Hindlimb muscle (tissue), 1 donor: ENCODE data around the gene CLIC1. TPM values are rescaled to one million over a fixed set of nuclear protein-coding genes. Genes with fewer than 3 reads are reported as not detected.
"Not testable (repeated sequence)": the region's sequence is repeated elsewhere in the genome, so short reads cannot be mapped to it uniquely, and the experiment has no call there.

Experiments
- DNase-seq: peaks from one replicate; pipeline ENCODE4 v3.0.0-alpha.2; 2013
- polyA plus RNA-seq: library from polyadenylated mRNA; unstranded; fragments of 120-200 nt; gene quantifications from one replicate; pipeline ENCODE4 v1.2.1, GENCODE V29; 2013; ENCODE audit not compliant: insufficient read length

CLIC1 gene
- polyA plus RNA-seq, 1 donor: 116 TPM

DNA sequence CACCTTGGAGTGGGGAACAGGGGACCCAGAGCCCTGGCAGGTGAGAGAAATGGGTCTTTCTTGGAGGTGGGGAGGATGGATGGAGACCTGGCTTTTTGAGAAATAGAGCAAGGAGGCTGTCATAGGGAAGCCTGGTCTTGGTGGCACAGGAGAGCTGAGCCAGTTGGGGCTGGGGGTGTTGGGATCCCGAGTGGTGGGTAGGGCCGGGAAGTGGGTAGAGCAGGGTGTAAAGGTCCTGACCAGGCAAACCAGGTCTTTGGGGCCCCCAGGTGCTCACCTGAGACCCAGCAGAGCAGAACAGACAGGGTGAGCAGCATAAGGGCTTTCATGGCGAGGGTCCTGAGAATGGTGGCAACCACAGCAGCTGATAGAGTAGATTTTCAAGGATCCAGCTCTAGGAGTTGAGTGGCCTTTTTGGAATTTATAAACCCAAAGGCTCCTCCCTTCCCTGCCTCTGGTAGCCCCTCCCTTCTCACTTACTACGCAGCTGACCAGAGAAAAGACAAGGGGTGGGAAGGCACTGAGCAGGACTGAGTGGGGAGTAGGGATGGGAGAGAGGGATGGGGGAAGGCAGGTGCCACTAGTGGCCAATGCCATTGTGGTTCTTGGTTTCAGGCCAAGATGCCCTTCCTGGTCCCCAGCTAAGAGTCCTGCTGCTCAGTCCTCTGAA, 14.8 kb downstream of the CLIC1 start, which contains the start of gene LY6G6C:
LY6G6C (minus strand) TSS at position 396 of the 670 bp plus-strand sequence; CDS start at position 329, 67 bp downstream.
- DNase-seq: no peak

DNA sequence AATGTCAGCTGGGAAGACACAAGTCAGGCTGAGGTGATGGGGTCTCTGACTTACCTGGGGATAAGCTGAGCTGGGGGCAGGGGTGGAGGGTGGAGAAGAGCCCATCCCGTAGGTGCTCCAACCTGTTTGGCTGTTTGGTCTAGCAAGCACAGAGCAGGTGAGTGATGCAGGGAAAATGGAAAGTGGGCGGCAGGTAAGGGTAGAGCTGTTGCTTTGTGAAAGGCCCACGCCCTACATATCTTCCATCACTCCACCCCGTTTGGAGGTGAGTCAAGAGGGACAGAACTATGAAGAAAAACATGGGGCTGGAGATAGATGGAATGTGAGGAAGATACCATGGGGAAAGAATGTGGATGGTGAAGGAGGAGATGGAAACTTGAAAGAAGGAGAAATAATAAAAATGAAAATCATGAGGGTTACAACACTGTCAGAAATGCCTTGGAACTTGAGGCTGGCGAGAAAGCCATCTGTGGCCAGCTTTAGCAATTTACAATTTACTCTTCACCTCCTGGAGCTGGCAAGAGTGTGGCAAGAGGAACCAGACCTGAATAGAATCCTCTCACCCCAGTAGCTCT, 16.0 kb downstream of the CLIC1 start:
- DNase-seq: no peak

DNA sequence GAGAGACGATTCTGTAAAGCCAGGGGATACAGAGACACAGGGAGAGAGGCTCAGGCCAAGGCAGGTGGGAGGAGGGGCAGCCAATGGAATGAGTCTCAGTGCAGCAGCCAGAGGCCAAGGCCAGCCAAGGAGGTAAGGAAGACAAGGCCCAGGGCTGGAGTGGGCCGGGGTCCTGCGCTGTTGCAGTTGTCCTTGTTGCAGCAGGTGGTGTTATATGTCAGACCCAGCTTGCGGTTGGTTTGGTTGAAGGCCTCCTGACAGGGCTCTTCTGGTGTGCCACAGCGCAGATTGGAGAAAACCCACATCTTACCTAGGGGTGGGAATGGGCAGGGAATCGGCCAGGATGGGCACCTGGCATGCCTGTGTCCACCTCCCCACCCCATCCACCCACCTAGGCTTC, 17.3 kb downstream of the CLIC1 start:
- DNase-seq: no peak

DNA sequence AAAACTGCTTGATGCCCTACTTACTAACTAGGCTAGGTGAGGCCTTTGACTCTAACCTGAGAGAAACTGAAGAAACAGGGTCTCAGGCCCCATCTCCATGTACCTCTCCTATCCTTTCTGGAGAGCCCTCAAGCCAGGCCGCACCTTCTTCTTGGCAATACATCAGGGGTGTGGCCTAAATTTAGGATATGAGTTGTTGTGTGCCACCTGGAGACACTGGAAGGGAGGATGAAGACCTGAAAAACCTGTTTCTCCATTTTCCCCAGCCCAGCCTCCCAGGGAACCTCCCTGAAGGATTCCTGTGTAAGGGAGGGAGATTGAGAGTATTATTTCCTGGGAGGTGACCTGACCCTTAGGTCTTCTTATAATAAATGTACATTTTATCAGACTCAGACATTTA, 18.1 kb downstream of the CLIC1 start:
- DNase-seq: no peak

DNA sequence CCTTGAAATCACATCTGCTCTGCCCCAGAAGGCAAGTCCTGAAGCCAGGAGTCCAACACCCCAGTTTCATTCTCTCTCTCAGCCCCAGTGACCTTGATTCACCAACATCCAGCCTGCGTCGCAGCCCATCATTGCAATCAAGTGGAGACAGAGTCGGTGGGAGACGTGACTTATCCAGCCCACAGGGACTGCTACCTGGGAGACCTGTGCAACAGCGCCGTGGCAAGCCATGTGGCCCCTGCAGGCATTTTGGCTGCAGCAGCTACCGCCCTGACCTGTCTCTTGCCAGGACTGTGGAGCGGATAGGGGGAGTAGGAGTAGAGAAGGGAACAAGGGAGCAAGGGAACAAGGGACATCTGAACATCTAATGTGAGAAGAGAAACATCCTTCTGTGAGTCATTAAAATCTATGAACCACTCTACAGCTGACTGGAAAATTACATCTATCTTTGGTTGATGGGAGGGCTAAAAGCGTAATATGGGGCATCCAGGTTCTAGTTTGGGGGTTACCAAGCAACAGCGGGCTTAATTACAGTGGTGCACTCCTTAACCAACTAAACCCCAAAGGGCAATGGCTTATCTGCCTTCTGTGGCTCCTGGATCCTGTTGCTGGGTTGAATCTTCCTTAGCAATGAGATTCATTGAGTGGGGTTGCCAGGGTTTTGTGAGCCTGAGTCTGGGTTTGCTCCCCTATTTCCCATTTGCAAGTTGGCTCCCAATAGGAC, 18.7 kb downstream of the CLIC1 start:
- DNase-seq: no peak

DNA sequence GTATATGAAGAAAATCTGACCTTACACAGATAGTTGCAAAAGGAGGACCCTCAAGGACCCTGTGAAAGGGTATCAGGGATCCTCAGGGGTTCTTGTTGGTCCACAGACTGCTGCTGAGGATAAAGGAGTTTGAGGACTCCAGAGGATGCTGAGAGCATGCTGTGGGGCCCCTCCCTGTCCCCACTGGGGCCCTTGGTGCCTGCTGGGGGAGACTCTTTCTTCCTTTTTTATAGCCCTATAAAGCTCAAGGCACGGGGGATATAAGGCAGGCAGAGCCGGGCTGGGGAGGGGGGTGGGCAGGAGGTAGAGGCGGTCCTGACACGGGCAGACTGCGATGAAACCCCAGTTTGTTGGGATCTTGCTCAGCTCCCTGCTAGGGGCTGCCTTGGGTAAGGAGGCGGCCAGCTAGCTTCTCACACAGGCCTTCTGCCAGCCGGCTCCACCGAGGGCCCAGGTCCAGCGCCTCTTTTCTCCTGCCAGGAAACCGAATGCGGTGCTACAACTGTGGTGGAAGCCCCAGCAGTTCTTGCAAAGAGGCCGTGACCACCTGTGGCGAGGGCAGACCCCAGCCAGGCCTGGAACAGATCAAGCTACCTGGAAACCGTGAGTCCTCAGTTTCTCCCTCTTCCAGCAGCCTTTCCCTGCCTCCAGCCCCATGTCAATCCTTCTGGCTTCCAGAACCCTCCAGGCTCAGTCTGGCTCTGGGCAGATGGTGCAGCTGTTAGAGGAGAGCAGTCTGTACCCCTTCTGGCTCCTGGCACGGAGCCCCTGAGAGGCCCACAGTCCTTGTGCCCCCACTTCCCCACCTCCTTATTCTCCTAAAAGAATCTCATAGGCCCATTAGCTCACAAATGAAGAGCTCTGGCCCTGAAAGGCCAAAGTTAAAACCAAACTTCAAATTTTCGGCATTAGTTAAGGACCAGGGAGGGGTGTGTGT, 21.0 kb downstream of the CLIC1 start, which contains the start of gene LY6G6D:
LY6G6D (plus strand) TSS at position 327 of the 937 bp plus-strand sequence; CDS start at position 335, 8 bp downstream.
- no peak for DNase-seq

DNA sequence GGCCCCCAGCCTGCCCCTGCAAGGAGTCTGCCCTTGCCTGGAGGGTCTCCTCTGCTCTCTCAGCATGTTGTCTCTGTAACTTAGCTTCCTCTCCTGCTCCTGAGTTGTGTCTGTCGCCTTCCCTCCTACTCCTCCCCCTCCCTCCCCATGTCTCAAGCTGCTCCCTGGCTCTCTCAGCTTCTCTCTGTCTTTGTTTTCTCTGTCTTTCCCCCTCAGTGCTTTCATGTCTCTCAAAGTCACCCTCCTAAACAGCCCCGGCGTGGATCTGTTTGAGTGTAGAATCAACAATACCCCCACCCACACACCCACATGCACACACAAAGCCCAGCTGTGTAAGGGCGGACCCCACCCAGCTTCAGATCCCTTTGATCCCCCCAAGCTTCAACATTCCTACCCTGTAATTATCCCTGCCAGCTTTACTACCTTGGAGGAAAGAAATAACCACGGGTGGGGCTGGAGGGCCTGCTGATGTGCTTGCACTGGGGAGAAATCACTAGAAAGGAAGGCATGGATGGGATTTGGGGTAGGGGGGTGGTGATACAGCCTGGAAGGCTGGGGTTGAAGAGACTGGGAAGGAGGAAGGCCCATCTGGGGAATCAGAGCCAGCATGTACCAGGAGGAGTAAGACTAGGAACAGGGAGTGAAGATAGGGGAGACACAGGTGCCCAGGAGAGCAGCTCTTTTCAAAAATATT, 22.2 kb downstream of the CLIC1 start:
- no peak for DNase-seq

DNA sequence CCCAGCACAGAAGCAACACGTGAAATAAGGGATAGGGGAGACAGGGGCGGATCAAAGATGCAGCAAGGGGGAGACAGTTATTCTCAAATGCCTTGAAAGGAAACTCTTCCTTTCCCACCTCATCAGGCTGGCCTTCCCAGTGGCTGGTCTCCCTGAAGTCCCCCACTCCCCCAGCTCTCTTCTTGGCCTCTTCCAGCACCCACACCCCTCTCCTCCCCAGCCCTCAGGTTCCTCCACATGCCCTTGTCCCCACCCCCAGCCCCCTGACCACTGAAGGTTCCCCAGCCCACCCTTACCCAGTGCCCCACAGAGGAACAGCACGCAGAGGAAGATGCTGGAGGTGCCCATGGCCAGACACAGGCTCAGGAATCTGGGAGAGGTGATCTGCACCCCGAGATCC, 22.9 kb downstream of the CLIC1 start:
- DNase-seq: no peak

DNA sequence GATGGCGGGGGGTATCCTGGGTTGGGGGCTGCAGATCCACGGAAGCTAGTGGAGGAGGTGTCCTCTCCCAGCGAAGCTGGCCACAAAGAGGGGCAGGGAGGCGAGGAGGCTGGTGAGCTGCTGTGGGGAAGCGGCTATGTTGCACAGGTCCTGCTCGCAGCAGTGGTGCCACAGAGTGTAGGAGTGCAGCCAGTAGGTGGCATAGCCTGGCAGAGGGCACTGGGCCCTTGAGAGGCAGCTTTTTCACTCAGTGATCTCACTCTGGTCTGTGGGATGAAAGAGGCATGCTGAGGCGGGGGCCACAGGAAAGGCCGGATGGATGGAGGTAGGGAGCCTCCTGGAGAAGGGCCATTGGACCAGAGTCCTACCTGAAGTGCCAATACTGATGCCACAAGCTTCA, 24.0 kb downstream of the CLIC1 start:
- no peak for DNase-seq

DNA sequence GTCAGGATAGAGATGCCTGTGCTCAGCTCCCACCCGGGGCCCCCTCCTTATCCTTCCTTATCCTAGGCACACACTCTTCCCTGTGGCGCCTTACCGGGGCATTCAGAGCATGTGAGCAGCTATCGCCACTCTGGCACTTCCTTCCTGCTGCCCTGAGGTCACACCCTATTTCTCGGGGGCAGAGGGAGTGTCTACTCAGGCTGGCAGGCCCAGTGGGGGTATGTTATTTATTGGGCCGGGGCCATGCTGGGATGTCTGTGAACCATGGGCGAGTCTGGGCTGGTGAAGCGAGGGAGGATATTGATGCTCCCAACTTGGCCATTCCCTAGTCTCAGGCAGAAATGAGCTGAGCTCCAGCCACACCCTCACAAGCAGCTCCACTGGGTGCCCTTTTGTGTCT, 25.1 kb downstream of the CLIC1 start:
- DNase-seq: no peak

DNA sequence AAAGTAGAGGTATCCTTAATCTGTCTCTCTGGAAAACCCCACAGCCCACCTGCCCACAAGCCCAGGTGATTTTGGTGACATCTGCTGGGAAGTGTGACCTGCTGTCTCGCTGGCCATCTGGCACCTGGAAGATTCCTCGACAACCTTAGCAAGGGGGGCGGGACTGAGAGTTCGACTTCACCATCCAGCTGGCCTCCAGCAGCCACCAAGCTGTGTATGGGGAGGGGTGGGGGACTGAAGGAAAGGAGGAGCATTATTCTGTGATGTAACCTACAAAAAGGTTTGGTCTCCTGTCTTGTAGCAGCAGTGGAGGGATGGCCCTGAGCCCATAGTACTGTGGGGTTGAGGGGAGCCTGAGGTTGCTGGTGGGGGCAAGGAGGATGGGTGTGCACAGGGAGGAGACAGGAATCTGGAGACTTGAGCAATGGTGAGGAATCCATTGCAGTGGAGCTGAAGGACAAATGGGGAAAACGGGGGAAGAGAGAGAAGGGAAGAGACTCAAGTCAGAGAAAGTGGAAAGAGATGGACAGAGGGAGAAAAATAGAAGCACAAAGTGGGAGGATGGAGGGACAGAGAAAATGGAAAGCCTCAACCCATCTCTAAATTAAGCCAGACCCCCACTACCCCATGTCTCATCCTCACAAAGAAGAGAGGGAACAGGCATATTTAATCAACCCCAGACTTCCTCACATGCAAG, 25.7 kb downstream of the CLIC1 start:
- no peak for DNase-seq

DNA sequence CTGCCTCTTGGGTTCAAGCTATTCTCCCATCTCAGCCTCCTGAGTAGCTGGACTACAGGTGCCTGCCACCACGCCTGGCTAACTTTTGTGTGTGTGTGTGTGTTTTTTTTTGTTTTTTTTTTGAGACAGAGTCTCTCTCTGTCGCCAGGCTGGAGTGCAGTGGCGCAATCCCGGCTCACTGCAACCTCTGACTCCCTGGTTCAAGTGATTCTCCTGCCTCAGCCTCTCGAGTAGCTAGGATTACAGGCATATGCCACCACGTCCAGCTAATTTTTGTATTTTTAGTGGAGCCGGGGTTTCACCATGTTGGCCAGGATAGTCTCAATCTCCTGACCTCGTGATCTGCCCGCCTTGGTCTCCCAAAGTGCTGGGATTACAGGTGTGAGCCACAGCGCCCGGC, 27.2 kb downstream of the CLIC1 start:
- DNase-seq: not testable (repeated sequence)

DNA sequence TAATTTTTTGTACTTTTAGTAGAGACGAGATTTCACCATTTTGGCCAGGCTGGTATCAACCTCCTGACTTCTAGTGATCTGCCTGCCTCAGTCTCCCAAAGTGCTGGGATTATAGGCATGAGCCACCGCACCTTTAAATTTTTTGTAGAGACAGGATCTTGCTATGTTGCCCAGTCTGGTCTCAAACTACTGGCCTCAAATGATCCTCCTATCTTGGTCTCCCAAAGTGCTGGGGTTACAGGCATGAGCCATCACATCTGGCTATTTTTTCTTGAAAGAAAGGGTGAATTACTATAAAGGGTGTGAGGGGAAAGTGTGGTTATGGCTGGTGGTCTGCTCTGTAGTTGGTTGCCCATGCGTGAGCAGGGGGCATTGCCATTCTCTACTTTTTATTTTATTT, 28.1 kb downstream of the CLIC1 start:
- DNase-seq: no peak

DNA sequence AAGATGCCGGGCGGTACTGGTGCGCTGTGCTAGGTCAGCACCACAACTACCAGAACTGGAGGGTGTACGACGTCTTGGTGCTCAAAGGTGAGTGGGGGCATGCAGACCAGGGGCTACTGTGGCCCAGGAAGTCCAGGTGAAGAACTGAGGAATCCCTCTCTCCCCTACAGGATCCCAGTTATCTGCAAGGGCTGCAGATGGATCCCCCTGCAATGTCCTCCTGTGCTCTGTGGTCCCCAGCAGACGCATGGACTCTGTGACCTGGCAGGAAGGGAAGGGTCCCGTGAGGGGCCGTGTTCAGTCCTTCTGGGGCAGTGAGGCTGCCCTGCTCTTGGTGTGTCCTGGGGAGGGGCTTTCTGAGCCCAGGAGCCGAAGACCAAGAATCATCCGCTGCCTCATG, 28.6 kb downstream of the CLIC1 start:
- no peak for DNase-seq

DNA sequence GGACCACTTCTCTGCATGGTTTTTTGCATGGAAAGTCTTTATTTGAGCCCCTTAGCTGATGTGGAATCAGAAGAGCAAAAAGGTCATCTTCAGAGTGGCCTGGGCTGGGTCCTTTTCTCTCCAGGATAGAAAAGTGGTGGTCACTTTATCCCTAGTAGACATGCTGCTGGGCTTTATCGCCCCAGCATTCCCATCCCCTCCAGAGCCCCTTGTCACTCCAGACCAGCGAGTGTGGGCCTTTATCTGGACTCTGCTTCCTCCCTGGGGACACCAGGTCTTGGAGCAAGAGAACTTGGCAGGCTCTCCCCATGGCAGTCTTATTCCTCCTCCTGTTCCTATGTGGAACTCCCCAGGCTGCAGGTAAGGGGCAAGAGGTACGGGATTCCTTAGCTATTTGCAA, 29.7 kb downstream of the CLIC1 start, which contains the start of gene LY6G6F:
LY6G6F (plus strand) TSS at position 268 of the 400 bp plus-strand sequence; CDS start at position 309, 41 bp downstream.
- no peak for DNase-seq

DNA sequence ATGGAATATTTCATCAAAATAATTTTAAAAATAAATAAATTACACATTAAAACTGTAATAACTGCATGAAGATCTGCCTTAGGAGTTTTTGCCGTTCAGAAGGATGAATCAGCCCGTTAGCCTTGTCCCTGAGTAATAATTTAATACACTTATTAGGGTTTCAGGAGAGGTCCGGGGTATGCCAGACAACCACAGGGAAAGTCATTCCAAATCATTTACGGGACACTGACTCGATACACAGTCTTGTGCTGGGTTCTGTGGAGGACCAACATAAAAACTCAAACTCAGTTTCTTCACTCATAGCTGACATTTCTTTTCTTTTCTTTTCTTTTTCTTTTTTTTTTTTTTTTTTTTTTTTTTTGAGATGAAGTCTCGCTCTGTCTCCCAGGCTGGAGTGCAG, 30.4 kb downstream of the CLIC1 start:
- DNase-seq: no peak

DNA sequence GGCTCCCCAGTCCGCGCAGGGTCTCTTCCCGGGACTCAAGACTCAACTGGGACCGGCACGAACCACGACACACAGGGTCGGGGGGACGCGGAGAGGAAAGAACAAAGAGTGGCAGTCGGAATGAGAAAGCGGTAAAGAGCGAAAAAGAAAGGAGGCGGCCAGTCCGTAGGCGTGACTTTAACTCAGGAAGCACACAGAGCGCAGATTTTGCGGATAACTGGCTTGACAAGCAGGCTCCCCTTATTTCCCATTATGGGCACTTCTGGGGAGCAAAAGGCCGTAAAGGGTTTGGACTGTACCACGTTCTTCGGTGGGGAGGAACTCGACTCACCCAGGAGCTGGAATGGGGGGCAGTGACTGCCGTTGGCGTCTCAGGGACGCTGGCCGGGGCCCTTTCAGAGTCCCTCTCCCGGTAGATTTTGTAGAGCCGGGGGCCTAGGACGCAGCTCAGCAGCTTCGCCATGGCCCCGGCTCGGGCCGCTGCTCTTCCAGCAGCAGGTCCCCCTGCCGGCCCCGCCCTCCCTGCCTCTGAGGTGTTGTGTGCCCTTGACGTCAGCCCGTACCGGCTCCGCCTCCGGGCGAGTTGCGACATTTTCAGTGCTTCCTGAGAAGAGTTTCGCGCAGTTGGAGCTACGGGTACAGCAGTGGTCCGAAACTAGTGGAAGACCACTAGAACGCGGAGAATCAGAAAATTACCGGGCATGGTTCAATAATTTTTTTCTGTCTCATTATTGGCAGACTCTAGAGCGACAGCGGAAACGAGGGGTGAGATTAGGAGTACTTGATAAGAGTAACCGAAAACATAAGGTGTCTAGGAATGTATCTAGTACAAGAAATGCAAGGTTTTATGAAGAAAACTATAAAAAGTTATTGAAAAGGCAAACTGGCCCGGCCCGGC, 33.3 kb downstream of the CLIC1 start, which contains the start of gene ABHD16A:
ABHD16A (minus strand) TSS at position 506 of the 898 bp plus-strand sequence; CDS start at position 463, 43 bp downstream.
- peak; percentile 99 for DNase-seq

DNA sequence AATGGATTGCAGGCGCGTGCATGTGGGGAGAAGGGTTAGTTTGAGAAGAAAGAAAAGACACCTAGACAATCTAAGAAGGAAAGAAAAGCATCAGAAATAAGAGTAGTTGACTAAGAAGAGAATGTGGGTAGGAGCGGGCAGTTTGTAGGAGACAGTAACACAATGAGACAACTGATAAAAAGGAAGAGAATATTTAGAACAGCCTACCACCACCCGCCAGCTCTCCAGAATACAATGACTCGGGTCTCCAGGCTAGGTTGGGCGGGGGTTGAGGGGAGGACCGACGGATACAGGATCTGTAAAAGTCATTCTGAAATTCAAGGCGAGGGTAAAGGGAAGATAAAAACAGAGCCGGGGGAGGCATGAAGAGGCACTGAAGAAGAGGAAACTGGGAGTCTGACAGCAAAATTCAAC, 33.9 kb downstream of the CLIC1 start:
- no peak for DNase-seq

DNA sequence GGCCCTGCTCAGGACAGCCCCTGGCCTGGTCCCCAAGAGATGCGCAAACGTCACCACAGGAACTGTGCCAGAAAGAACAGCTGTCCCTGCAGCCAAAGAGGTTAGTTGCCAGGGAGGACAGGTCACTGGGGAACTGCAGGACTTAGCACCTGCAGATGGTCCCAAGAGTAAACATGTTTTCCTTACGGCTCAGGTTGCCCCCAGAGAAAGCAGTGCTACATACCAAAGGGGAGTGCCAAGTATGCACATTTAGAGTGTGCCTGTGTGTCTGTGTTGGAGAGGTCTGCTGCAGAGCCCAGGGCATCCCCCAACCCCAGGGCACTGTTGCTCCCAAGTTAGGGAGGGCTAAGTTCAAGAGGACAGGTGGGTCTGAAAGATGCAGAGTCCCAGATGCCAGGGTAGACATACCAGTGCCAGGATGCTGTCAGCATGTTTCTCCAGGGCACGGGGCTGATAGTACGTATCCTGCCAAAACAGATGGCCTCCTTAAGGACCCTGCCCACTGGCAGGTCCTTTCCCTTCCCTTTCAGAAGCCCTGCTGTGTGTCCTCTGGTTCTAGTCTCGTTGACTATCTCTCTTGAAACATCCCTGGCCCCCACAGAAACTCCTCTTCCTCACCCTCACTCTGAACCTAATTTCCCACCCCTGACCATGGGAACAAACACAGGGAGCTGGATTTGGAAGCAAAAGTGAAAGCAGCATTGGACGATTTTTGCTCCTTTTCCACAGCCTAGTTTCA, 34.5 kb downstream of the CLIC1 start:
- DNase-seq: peak; percentile 60
